IMR-90 (cell line): ENCODE data around the gene CAPN7. TPM values are rescaled to one million over a fixed set of nuclear protein-coding genes. Genes with fewer than 3 reads are reported as not detected.
"Not testable (repeated sequence)": the region's sequence is repeated elsewhere in the genome, so short reads cannot be mapped to it uniquely, and the experiment has no call there.

Experiments used
- ATAC-seq: fragments of 200-7000 bp; cut with Tn5 transposase; 2 replicates; pipeline ENCODE4 v1.9.1; 2020; ENCODE audit warnings: low read depth, mild to moderate bottlenecking, moderate library complexity
- BruUV-seq: library from RNA; stranded (reverse); fragments of 400-500 nt; replicated peaks from 2 replicates; lab custom pipeline; 2021; lab: Mats Ljungman, UMichigan
- CTCF ChIA-PET: fragments of 300-600 bp; formaldehyde crosslinking; extraction: SDS; loops from one replicate; lab custom pipeline; 2021; ENCODE audit warnings: antibody characterized with exemption; lab: Yijun Ruan, JAX
- POLR2A ChIA-PET: fragments of 300-600 bp; sonication (Branson Sonifier 250); formaldehyde crosslinking; loops from one replicate; lab custom pipeline; 2022; ENCODE audit warnings: antibody characterized with exemption; ENCODE audit not compliant: unreplicated experiment; lab: Charles Lee
- DNase-seq: peaks from one replicate; pipeline ENCODE4 v3.0.0; 2013
- H2AFZ ChIP-seq: replicated peaks from 2 replicates; pipeline ENCODE3; 2013; ENCODE audit warnings: low read length, mild to moderate bottlenecking; ENCODE audit not compliant: poor library complexity
- H2AK5ac ChIP-seq: 2 replicates; pipeline ENCODE4 v1.6.1; 2013; ENCODE audit warnings: low read depth, low read length, inconsistent platforms
- H2AK9ac ChIP-seq: replicated peaks from 2 replicates; pipeline ENCODE3; 2013; ENCODE audit warnings: mild to moderate bottlenecking, low read depth, low read length, moderate library complexity; ENCODE audit not compliant: poor library complexity
- H2BK120ac ChIP-seq: 2 replicates; pipeline ENCODE4 v1.6.1; 2013; ENCODE audit warnings: low read depth, low read length, inconsistent platforms
- H2BK15ac ChIP-seq: 3 replicates; pipeline ENCODE4 v1.6.1; 2013; ENCODE audit warnings: low read depth, low read length, inconsistent platforms
- H2BK20ac ChIP-seq: 2 replicates; pipeline ENCODE4 v1.6.1; 2013; ENCODE audit warnings: low read depth, mild to moderate bottlenecking, inconsistent platforms, low read length, moderate library complexity
- H2BK5ac ChIP-seq: 2 replicates; pipeline ENCODE4 v1.6.1; 2013; ENCODE audit warnings: mild to moderate bottlenecking, low read depth, low read length, inconsistent platforms; ENCODE audit not compliant: poor library complexity, severe bottlenecking
- H3K14ac ChIP-seq: replicated peaks from 2 replicates; pipeline ENCODE4 v1.6.1; 2013; ENCODE audit warnings: low read depth, low read length, inconsistent platforms
- H3K18ac ChIP-seq: 2 replicates; pipeline ENCODE4 v1.6.1; 2013; ENCODE audit warnings: low read depth, low read length, control low read depth
- H3K23ac ChIP-seq: 2 replicates; pipeline ENCODE4 v1.6.1; 2013; ENCODE audit warnings: low read depth, low read length, inconsistent platforms
- H3K27ac ChIP-seq: 2 replicates; pipeline ENCODE4 v1.5.1; 2013; ENCODE audit warnings: mild to moderate bottlenecking, control low read depth, low read length; ENCODE audit not compliant: insufficient read depth
- H3K27me3 ChIP-seq: 2 replicates; pipeline ENCODE4 v1.6.1; 2013; ENCODE audit warnings: low read length; ENCODE audit not compliant: control insufficient read depth, insufficient read depth
- H3K36me3 ChIP-seq: 2 replicates; pipeline ENCODE4 v1.6.1; 2013; ENCODE audit warnings: low read length, mixed read lengths; ENCODE audit not compliant: control insufficient read depth, insufficient read depth
- H3K4ac ChIP-seq: 2 replicates; pipeline ENCODE4 v1.6.1; 2013; ENCODE audit warnings: low read depth, low read length, inconsistent platforms
- H3K4me1 ChIP-seq: 2 replicates; pipeline ENCODE4 v1.6.1; 2013; ENCODE audit warnings: low read length, mixed read lengths; ENCODE audit not compliant: control insufficient read depth, insufficient read depth
- H3K4me2 ChIP-seq: 2 replicates; pipeline ENCODE4 v1.6.1; 2013; ENCODE audit warnings: low read depth, mild to moderate bottlenecking, control low read depth, low read length, moderate library complexity
- H3K4me3 ChIP-seq: 2 replicates; pipeline ENCODE4 v1.5.1; 2013; ENCODE audit warnings: low read depth, mild to moderate bottlenecking, control low read depth, low read length, moderate library complexity; ENCODE audit not compliant: insufficient read depth
- H3K56ac ChIP-seq: 2 replicates; pipeline ENCODE4 v1.6.1; 2013; ENCODE audit warnings: low read length, inconsistent platforms; ENCODE audit not compliant: insufficient read depth; ENCODE audit errors: extremely low read depth
- H3K79me1 ChIP-seq, 2 experiments: 2 replicates each; pipeline ENCODE4 v1.6.1; 2013; ENCODE audit warnings: low read length in 2 of 2, inconsistent platforms in 1 of 2, low read depth in 1 of 2
- H3K9ac ChIP-seq: 2 replicates; pipeline ENCODE4 v1.6.1; 2013; ENCODE audit warnings: low read depth, low read length, control low read depth
- H3K9me1 ChIP-seq: 2 replicates; pipeline ENCODE4 v1.6.1; 2013; ENCODE audit warnings: low read length, inconsistent platforms; ENCODE audit not compliant: insufficient read depth
- H3K9me3 ChIP-seq: 2 replicates; pipeline ENCODE4 v1.6.1; 2013; ENCODE audit warnings: low read length; ENCODE audit not compliant: control insufficient read depth, insufficient read depth
- H4K20me1 ChIP-seq: 2 replicates; pipeline ENCODE4 v1.6.1; 2013; ENCODE audit warnings: low read length, inconsistent platforms; ENCODE audit not compliant: insufficient read depth
- H4K5ac ChIP-seq: 2 replicates; pipeline ENCODE4 v1.6.1; 2013; ENCODE audit warnings: mild to moderate bottlenecking, low read depth, low read length, control low read depth
- H4K8ac ChIP-seq, 2 experiments: 2 replicates each; pipeline ENCODE4 v1.6.1; 2013; ENCODE audit warnings: low read depth in 2 of 2, low read length in 2 of 2, control low read depth in 1 of 2, inconsistent platforms in 1 of 2
- H4K91ac ChIP-seq: 2 replicates; pipeline ENCODE4 v1.6.1; 2013; ENCODE audit warnings: low read depth, low read length, inconsistent platforms; ENCODE audit not compliant: insufficient read depth
- MAFK ChIP-seq: IDR thresholded peaks from 2 replicates; pipeline ENCODE4 v1.6.1; 2012; ENCODE audit warnings: low read depth, low read length, improper control_type of control experiment
- RFX5 ChIP-seq: IDR thresholded peaks from 2 replicates; pipeline ENCODE4 v1.8.0; 2012; ENCODE audit warnings: low read depth, mild to moderate bottlenecking, low read length, moderate library complexity
- WGBS, 2 experiments: methylation state at CpG; one replicate each; pipeline versions ENCODE4 v1.1.5 to v1.1.7; 2013; ENCODE audit warnings: missing lambda C conversion rate in 2 of 2; ENCODE audit not compliant: insufficient read length in 1 of 2; ENCODE audit errors: extremely low coverage in 2 of 2; 5-methylcytosine and 5-hydroxymethylcytosine counted together
- dilution Hi-C: fragments of 300-500 bp; cut with HindIII; formaldehyde crosslinking; loops from one replicate; pipeline ENCODE4 v1.14.3; 2018; ENCODE audit warnings: low sequenced_read_pairs; ENCODE audit not compliant: unreplicated experiment
- in situ Hi-C: fragments of 300-500 bp; cut with MboI; formaldehyde crosslinking; loops from 3 replicates; pipeline ENCODE4 v1.14.3; 2019; ENCODE audit warnings: low sequenced_read_pairs, inconsistent platforms, mixed read lengths
- intact Hi-C: fragments of 100-400 bp; cut with micrococcal nuclease; formaldehyde crosslinking; loops from 2 replicates; pipeline ENCODE4 v1.10.0; 2022
- polyA plus RNA-seq, 3 experiments: library from polyadenylated mRNA; depleted of rRNA; stranded (reverse); fragments of >200 nt; gene quantifications; 2 replicates each; pipeline ENCODE4 v1.2.3, GENCODE V29; 2012; ENCODE audit warnings: low replicate concordance in 1 of 3
- total RNA-seq: library from RNA; depleted of rRNA; stranded (reverse); fragments of >200 nt; gene quantifications from 2 replicates; pipeline ENCODE4 v1.2.3, GENCODE V29; 2012

The CAPN7 gene
- total and polyA plus RNA-seq, 2 of the 4 experiments (the other 2 are of a cell fraction) = 14.5 to 21.3 TPM

GRCh38 chr3:15186101-15186476, 20.0 kb upstream of the CAPN7 start:
- H2BK5ac ChIP-seq = no peak overlapping the region
- CTCF ChIA-PET = interaction anchor here (0.9 to 1.3 kb wide), 3 partner anchors 11 to 20 kb away, joined by 3 to 5 read pairs (median 4); partner anchors contain the start of gene CAPN7
- H2BK120ac ChIP-seq = no peak overlapping the region
- no peaks in the 10 kb centered on the region for H3K9me1 ChIP-seq
- no peak overlapping the region for H3K23ac ChIP-seq
- no peaks in the 10 kb centered on the region for H4K20me1 ChIP-seq
- no peak overlapping the region for H3K4ac ChIP-seq
- no peak overlapping the region for H4K8ac ChIP-seq
- H3K14ac ChIP-seq = no peak overlapping the region
- no CpG with 5 or more reads among the region's 1 CpG for WGBS, 2 experiments
- no peaks in the 10 kb centered on the region for H3K9me3 ChIP-seq
- H2BK15ac ChIP-seq = no peak overlapping the region
- H2AFZ ChIP-seq = no peak overlapping the region
- H3K18ac ChIP-seq = no peak overlapping the region
- H3K27ac ChIP-seq = no peak overlapping the region
- no peak overlapping the region for H2BK20ac ChIP-seq
- no peak overlapping the region for H2AK9ac ChIP-seq
- H3K36me3 ChIP-seq = no peaks in the 10 kb centered on the region
- DNase-seq (no peak), ATAC-seq (no peak)
- no peaks in the 10 kb centered on the region for H3K4me1 ChIP-seq
- H3K9ac ChIP-seq = no peak overlapping the region
- no peaks in the 10 kb centered on the region for H3K79me1 ChIP-seq
- in situ Hi-C loops = no loop called here
- H3K4me2 ChIP-seq = no peak overlapping the region
- H4K5ac ChIP-seq = no peak overlapping the region
- dilution Hi-C loops = no loop called here
- H3K27me3 ChIP-seq = peaks cover 8% of the 10 kb centered on the region
- intact Hi-C loops = no loop called here
- H2AK5ac ChIP-seq = no peak overlapping the region
- TF ChIP-seq RFX5 = no peak
- no peak for TF ChIP-seq MAFK
- POLR2A ChIA-PET = interaction anchor here (0.6 kb wide), 1 partner anchor 42 kb away, joined by 3 read pairs; no protein-coding TSS in a partner anchor
- H3K4me3 ChIP-seq = no peak overlapping the region
- H4K91ac ChIP-seq = no peak overlapping the region
- H3K56ac ChIP-seq = no peak overlapping the region
- no TSS peak for BruUV-seq

DNA sequence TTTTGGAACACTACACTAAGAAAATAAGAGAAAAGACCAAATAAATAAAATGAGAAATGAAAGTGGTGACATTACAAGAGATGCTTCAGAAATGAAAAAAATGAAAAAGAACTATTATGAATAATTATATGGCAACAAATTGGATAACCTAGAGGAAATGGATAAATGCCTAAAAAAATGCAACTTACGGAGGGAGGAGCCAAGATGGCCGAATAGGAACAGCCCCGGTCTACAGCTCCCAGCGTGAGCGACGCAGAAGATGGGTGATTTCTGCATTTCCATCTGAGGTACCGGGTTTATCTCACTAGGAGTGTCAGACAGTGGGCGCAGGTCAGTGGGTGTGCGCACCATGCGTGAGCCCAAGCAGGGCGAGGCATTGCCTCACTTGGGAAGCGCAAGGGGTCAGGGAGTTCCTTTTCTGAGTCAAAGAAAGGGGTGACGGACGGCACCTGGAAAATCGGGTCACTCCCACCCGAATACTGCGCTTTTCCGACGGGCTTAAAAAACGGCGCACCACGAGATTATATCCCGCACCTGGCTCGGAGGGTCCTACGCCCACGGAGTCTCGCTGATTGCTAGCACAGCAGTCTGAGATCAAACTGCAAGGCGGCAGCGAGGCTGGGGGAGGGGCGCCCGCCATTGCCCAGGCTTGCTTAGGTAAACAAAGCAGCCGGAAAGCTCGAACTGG, 19.4 kb upstream of the CAPN7 start:
- H4K20me1 ChIP-seq, H3K14ac ChIP-seq, H3K4me3 ChIP-seq, H3K27ac ChIP-seq, H4K5ac ChIP-seq, ATAC-seq, H3K18ac ChIP-seq, H3K23ac ChIP-seq, H2BK20ac ChIP-seq, H3K4ac ChIP-seq, H2AFZ ChIP-seq, in situ Hi-C loops, DNase-seq, H3K56ac ChIP-seq, H2AK5ac ChIP-seq, H4K8ac ChIP-seq, intact Hi-C loops, H3K9me3 ChIP-seq, H3K36me3 ChIP-seq, dilution Hi-C loops, H4K91ac ChIP-seq, H2BK120ac ChIP-seq, H2AK9ac ChIP-seq, H3K4me2 ChIP-seq, BruUV-seq, H2BK15ac ChIP-seq, H3K4me1 ChIP-seq, H3K79me1 ChIP-seq, H3K27me3 ChIP-seq, H3K9me1 ChIP-seq, H3K9ac ChIP-seq, H2BK5ac ChIP-seq: not testable (repeated sequence)
- ChIA-PET POLR2A (interaction anchor here (0.6 kb wide), 1 partner anchor 43 kb away, joined by 3 read pairs; no protein-coding TSS in a partner anchor), CTCF (interaction anchor here (0.9 to 1.3 kb wide), 3 partner anchors 10 to 20 kb away, joined by 3 to 5 read pairs (median 4); partner anchors contain the start of gene CAPN7)
- WGBS, 2 experiments = 90% methylated on average over 6 of the region's 33 CpGs; no CpG with 5 or more reads in 1 of the 2 experiments
